GM19238 (cell line): ENCODE results near the gene TPD52L1.

Source experiments
- DNase-seq: peaks from one replicate; pipeline ENCODE4 v3.0.0; 2011; ENCODE audit warnings: low spot score; ENCODE audit not compliant: insufficient read length

Gene TPD52L1

DNA sequence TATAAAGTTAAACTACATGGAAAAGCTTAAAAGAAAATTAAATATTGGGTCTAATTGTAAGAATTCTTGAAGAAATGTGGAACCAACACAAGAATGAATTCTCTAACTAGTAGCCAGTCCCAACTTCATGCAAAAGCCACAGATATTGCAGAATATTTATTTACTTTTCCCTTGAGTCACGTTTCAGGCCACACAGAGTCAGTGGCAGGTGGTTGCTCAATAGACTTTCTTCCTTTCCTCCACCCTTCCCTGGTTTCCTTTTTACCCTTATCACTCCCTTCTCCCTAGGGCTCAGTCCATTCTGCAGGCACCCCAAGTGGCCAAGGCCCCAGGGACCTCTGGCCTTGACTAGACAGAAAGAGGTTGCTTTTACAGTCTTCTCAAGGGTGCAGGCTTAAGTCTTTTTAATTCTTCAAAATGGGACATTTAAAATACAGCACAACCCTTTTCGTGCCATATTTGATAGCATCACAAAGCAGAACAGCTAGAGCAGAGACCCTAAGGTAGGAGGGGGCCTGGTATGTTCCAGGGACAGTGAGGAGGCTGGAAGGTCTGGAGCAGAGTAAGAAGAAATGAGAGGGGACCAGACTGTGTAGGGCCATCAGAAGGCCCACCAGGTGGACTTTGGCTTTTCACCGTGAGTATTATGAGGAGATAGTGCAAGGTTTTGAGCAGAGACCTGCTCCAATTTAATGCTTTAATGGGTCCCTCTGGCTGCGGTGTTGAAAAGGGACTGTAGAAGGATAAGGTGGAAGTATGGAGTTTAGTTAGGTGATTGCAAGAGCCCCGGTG lies 83.2 kb downstream of the TPD52L1 start:
- DNase-seq = no peak

DNA sequence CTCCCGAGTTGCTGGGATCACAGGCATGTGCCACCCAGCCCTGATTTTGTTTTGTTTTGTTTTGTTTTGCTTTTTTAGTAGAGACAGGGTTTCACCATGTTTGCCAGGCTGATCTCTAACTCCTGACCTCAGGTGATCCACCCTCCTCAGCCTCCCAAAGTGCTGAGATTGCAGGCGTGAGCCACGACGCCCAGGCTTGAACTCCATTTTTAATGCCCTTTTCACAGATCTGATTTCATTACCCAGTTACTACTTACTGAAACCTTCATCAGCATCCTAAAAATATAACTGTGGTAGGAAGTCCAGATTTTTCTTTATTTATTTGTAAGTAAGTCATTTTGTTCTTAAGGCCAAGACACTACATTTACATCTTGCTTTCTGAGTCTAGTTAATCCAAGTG lies 84.2 kb downstream of the TPD52L1 start:
- DNase-seq = no peak

GRCh38 chr6:125245109-125245508 lies 91.5 kb downstream of the TPD52L1 start:
- no peak for DNase-seq

GRCh38 chr6:125245523-125246264 lies 92.1 kb downstream of the TPD52L1 start:
- no peak for DNase-seq

GRCh38 chr6:125246566-125246965 lies 93.0 kb downstream of the TPD52L1 start:
- no peak for DNase-seq

DNA sequence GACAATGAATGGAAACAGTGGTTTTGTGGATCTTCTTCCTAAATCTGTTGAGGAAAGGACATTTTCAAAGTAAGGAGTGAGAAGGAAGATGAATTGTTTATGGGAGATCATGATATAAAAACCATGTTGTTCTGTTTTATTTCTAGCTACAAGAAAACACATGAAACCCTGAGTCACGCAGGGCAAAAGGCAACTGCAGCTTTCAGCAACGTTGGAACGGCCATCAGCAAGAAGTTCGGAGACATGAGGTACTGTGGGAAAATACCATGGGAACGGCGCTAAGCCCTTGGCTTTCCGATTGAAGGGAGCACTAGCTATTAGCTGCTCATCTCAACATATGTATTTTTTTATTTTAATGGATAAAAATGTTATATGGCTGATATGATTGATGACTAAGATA lies 94.6 kb downstream of the TPD52L1 start:
- DNase-seq = no peak

GRCh38 chr6:125250511-125250910 lies 96.9 kb downstream of the TPD52L1 start:
- DNase-seq = no peak

DNA sequence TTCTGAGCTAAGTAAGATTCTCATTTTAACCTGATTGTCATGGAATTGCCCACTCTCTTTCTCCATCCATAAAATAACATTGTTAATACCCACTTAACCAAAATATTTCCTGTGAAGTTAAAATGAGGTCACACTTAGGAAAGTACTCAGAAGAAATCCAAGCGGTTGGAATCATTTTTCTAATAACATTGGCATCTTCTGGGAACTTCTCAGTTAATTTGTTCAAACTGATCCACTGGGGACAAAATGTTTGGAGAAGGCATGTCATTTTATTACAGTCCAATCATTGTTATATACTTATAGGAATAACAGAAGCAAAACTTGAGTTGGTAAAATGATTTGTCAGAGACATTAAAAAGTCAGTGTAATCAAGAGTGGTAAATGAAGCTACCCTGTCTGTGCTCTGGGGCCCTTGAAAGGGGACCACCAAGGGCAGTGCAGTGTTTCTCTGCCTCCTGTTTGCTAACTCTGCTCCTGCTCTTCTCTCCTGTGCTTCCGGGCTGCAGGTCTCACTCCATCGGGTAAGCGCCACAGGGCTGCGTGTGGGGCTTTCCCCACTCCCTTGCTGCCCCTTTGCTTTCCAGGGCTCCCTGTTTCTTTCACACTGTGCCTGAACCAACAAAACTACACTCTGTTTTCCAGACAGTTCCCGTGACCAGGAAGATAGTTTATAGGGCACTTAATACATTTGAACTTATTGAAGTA lies 98.1 kb downstream of the TPD52L1 start:
- no peak for DNase-seq

DNA sequence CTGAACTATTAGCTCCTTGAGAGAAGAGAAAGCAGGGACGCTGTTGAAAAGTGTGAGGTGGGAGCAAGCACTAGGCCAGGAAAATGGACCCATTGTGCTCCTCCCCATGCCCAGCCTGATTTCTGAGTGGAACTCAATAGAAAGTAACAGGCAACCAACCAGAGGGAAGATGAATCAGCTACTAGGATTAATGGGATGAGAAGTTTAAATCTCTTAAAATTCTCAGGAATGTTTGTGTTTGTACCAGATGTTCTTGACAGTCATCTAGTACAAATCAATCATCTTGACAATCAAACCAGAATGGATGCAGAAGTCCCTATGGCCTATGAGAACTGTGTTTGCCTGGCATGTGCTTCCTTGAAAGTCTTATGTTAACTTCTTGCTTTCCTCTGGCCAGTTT lies 99.3 kb downstream of the TPD52L1 start:
- no peak for DNase-seq

DNA sequence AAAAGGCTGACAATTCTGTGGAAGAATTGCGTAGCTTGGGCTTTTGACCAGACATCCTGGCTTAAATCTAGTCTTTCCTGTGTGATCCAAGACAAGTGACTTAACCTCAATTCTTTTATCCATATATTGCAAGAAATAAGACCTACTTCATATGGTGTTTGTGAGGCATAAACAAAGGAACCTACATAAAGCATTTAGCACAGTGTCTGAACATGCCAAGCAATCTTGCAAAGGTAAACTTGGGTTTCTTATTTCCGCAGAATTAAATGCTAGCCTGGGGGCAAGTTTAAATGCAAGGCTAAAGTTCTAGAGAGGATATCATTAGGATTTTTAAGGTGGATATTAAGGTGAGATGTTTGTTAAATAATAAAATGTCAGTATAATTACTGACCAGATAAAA lies 100.3 kb downstream of the TPD52L1 start:
- no peak for DNase-seq

DNA sequence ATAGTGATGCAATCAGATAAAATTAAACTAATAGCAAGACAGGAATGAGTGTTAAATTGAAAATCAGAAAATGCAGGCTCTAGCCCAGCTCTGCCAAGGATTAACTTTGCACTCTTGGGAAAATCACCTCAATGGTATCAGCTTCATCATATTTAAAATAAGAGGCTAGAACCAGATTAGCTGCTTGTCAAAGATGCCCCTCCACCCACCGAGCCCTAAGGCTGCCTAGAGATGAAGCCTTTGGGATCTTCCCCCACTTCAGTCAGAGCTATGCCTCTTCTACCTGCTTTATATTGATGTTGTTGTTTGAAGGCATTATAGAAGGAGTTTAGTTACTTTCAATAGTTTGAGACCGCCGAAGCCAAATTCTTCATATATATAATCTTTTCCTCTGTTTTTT lies 100.7 kb downstream of the TPD52L1 start:
- DNase-seq = no peak

- DNase-seq = no peak
Observed at GRCh38 chr6:125255201-125255600, 101.6 kb downstream of the TPD52L1 start.

- DNase-seq = no peak
Observed at GRCh38 chr6:125257351-125257750, 103.8 kb downstream of the TPD52L1 start.

GRCh38 chr6:125258651-125259353 lies 105.2 kb downstream of the TPD52L1 start:
- DNase-seq = no peak

DNA sequence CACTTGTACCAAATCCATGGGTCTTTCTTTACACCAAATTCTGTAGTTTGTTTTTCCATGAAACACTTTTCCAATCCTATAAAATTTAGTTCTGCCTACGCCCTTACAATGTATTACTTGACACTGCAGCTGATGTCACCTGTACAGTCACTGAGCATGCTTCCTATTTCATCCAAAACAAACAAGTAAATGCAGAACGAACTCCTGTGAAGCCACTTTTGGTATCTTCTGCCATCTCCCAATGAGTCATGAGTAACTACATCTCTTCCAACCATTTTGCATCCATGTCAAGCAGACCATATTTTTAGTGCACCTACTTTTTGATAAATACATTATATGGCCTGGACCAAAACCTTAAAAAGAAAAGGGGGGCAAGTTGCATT lies 105.8 kb downstream of the TPD52L1 start:
- no peak for DNase-seq

DNA sequence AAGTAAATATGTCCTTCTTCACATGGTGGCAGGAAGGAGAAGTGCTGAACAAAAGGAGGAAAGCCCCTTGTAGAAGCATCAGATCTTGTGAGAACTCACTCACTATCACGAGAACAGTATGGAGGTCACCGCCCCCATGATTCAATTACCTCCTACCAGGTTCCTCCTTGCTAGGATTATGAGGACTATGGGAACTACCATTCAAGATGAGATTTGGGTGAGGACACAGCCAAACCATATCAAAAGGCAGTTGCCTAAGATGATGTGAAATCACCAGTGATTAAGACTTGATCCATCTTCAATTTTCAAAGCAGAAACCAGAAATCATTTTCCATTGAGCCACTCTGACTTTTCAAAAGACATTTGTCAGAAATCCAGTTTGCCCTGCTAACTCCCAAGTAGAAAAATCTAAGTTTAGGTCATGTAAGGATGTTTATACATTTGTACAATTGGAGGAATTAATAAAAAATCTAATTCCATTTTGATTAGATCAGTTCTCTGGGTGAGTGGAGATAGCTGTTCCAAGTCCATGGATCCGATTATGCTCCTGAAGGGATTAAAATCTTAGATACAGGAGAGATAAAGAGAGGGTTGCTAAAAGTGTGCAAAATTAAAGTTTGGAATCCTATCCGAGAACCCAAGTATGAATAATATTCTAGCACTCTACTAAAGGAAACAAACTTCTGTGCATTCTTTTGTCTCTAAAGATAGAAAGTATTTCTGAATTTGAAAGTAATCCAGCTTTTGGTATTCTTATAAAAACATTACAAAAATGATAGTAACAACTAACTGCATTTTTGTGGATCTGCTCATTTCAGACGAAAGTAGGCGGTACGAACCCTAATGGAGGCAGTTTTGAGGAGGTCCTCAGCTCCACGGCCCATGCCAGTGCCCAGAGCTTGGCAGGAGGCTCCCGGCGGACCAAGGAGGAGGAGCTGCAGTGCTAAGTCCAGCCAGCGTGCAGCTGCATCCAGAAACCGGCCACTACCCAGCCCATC lies 108.7 kb downstream of the TPD52L1 start:
- DNase-seq = no peak

DNA sequence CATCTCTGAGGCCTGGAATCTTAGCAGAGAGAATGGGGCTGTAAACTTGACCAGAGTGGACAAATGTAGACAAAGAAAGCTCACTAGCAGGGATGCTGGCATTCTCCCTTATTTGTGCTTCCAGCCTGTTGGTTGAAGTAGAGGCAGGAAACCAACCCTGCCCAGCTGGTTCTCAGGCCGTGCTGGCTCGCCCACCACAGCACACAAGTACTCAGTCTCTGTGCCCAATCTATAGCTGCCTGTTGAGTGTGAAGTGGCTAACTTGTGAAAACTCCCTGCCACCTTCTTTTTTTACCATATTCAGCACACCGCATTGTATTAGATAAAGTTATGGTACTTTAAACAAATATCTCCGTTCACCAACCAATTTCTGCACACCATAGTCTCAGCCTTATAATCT lies 110.9 kb downstream of the TPD52L1 start:
- DNase-seq = no peak

DNA sequence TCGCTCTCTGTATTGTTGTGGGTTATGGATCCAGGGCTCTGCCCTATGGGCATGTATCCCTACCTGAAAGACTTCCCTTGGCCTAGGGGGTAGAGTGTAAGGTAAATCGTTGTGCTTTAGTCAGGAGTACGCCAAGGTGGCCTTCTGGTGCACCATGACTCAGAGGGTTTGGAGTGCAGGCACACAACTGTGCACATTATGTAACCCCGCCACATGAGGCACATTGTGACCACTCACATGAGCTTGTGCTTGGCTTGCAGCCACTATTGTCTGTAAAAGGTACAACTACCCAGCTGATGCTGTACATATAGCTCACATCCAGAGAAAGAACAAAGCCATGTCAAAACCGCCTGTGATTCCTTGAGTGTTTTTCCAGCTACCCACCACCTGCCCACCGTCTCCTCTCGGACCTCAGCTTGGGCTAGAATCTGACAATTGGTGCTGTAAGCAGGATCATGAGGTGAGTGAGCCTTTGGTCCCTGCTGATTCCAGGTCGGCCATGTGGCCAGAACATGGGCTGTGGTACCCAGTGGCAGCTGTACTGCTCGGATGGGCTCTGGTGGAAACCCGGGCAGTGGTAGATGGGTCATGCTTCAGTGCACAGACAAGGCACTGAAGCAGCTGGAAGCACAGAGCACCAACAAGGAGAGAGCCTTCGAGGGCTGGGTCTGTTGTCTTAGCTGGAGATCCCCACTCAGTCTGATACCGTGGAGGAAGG lies 114.4 kb downstream of the TPD52L1 start:
- no peak for DNase-seq

DNA sequence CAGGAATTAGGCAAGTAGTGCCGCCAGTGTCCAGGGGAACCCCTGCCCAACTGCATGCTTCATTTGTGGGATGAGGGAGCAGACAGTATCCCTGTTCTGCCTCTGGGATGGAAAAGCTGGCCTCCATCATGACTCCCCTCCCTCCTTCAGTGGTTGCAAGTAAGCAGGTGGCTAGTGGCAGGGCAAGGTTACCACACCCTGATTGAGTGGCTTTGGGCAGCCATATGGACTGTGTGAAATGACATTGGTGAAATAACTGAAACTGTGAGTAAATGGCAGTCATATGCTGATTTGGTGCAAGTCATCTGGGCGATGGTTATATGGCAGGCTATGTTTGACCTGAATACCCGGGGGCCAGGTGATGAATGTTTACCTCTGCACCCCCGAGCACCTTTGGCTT lies 115.2 kb downstream of the TPD52L1 start:
- no peak for DNase-seq
